Subcutaneous abdominal adipose tissue (tissue), 5 donors: Measurements from ENCODE around the gene MRPS27.

Experiments used
- H3K27ac ChIP-seq: one replicate; pipeline ENCODE4 v1.7.0; 2013; ENCODE audit warnings: low read depth, mild to moderate bottlenecking, inconsistent platforms, low read length, moderate library complexity
- H3K27me3 ChIP-seq, 5 donors: one replicate each; pipeline ENCODE4 v1.7.0; 2013; ENCODE audit warnings: low read length in 5 of 5, inconsistent platforms in 1 of 5; ENCODE audit not compliant: control insufficient read depth in 5 of 5, insufficient read depth in 4 of 5
- H3K36me3 ChIP-seq, 5 donors: one replicate each; pipeline ENCODE4 v1.7.0; 2013; ENCODE audit warnings: low read length in 5 of 5; ENCODE audit not compliant: control insufficient read depth in 5 of 5, insufficient read depth in 5 of 5
- H3K4me1 ChIP-seq, 5 donors: one replicate each; pipeline ENCODE4 v1.7.0; 2013; ENCODE audit warnings: low read length in 5 of 5, mild to moderate bottlenecking in 3 of 5, moderate library complexity in 1 of 5; ENCODE audit not compliant: control insufficient read depth in 5 of 5, insufficient read depth in 5 of 5
- H3K4me3 ChIP-seq, 5 donors: one replicate each; pipeline ENCODE4 v1.7.0; 2013; ENCODE audit warnings: low read length in 5 of 5, low read depth in 1 of 5
- H3K9ac ChIP-seq, 5 donors: one replicate each; pipeline ENCODE4 v1.7.0; 2013; ENCODE audit warnings: low read length in 5 of 5, mild to moderate bottlenecking in 4 of 5, moderate library complexity in 3 of 5
- H3K9me3 ChIP-seq, 5 donors: one replicate each; pipeline ENCODE4 v1.7.0; 2013; ENCODE audit warnings: low read length in 5 of 5; ENCODE audit not compliant: control insufficient read depth in 5 of 5
- donor health status: healthy.
- donor health status: healthy.
- donor health status: healthy.
- donor health status: healthy.
- donor health status: healthy.

The MRPS27 gene

DNA sequence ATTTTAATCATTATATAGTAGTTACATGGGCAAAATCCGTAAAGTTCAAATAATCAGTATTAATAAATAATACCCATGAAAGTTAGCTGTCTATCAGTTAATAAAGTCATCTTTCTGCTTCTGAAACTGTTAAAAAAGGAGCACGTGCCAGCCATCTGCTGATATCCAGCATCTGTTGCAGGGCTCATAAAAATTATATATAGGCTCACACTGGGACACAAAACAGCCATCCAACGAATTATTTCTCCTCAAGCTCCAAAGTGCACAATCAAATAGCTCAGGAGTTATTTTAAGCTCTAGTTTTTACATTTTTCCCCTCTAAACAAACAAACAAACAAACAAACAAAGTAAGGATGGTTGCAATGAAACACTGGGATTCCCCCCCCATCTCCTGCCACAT, 48.3 kb downstream of the MRPS27 start:
- Histone ChIP-seq H3K9ac (no peak overlapping the region), H3K9me3 (no peaks in the 10 kb centered on the region), H3K27ac (no peak overlapping the region), H3K27me3 (no peaks in the 10 kb centered on the region), H3K36me3 (peaks cover 0 to 2% (median 0%) of the 10 kb centered on the region in 5 donors), H3K4me3 (no peak overlapping the region), H3K4me1 (peaks cover 0 to 13% (median 9%) of the 10 kb centered on the region in 5 donors)

DNA sequence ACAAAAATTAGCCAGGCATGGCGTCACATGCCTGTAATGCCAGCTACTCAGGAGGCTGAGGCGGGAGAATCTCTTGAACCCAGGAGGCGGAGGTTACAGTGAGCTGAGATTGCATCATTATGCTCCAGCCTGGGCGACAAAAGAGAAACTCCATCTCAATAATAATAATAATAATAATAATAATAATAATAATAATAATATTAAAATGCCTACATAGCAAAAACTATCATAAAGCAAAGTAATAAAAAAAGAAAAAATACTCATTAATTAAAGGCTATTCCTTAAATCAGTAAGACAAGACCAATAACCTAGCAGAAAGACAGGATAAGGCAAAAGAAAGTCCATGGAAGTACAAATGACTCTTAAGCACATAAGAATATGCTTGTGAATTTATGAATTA, 50.0 kb downstream of the MRPS27 start:
- Histone ChIP-seq H3K36me3 (no peaks in the 10 kb centered on the region), H3K4me3 (no peak overlapping the region), H3K4me1 (peaks cover 0 to 13% (median 9%) of the 10 kb centered on the region in 5 donors), H3K9me3 (no peaks in the 10 kb centered on the region), H3K27me3 (no peaks in the 10 kb centered on the region), H3K9ac (no peak overlapping the region), H3K27ac (no peak overlapping the region)

DNA sequence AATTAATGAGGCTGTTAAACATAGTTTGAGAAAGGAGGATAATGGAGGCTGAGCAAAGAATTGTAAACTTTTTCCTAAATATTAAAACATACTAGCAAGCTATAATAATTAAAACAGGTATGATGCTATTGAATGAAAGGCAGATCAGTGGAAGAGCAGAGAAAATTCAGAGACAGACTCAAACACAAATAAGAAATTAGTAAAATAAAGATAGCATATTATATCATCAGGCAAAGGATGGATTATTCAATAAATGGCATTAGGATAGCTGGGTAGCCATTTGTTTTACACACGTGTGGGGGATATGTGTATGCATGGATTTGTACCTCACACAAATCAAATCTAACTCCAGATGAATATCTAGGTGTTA, 50.6 kb downstream of the MRPS27 start:
- no peaks in the 10 kb centered on the region for H3K9me3 ChIP-seq
- H3K4me1 ChIP-seq, result peaks cover 0 to 13% (median 9%) of the 10 kb centered on the region in 5 donors
- no peaks in the 10 kb centered on the region for H3K36me3 ChIP-seq
- no peak overlapping the region for H3K4me3 ChIP-seq
- H3K27ac ChIP-seq, result no peak overlapping the region
- no peaks in the 10 kb centered on the region for H3K27me3 ChIP-seq
- H3K9ac ChIP-seq, result no peak overlapping the region

DNA sequence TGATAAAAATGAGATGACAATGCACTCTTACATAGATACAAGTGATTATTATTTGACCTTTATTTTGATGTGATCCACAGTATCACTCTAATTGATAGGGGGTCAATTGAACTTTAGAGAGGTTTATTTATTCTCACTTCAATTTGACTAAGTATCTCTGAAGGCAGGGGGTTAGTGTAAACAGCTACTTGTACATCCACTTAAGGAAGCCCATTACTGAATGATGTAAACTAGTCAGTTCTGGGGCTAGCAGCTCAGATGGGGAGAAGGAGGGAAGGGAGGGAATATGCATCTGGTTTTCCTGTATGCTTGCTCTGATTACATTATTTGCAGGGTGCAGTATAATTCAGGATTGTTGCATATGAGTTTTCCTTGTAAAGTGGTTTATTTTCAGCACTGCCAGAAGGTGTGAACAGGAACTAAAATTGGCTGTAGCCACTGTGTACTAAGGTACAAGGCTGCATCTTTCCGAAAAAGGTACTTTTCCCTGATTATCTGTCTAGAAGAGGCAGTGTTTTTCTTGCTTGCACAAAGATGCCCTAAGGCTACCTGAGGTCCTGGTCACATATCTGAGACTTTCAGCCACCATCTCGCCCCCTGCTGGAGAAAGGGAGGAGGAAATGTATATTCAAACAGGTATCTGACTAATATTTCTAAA, 51.2 kb downstream of the MRPS27 start:
- Histone ChIP-seq H3K9me3 (no peaks in the 10 kb centered on the region), H3K4me1 (peaks cover 0 to 13% (median 9%) of the 10 kb centered on the region in 5 donors), H3K4me3 (no peak overlapping the region), H3K9ac (no peak overlapping the region), H3K27ac (no peak overlapping the region), H3K27me3 (no peaks in the 10 kb centered on the region), H3K36me3 (no peaks in the 10 kb centered on the region)

DNA sequence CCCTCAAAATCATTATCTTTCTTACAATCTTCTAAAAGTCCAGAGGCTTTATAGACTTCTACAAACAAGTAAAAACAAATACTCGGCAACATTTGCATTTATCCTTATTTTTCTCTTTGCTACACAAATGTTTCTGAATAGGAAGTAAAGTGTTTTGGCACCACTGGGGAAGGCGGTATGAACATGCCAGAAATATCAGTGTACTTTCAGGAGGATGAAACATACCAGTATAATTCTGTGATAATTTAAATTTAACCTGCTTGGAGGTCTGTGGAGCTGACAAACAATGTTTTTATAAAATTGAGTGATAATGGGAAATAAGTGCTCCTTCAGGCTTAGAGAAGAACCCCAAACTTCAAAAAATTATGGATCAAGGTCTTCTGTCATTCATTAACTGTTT, 51.8 kb downstream of the MRPS27 start:
- Histone ChIP-seq H3K9ac (no peak overlapping the region), H3K36me3 (no peaks in the 10 kb centered on the region), H3K27ac (no peak overlapping the region), H3K4me3 (no peak overlapping the region), H3K4me1 (peaks cover 0 to 13% (median 9%) of the 10 kb centered on the region in 5 donors), H3K9me3 (no peaks in the 10 kb centered on the region), H3K27me3 (no peaks in the 10 kb centered on the region)

DNA sequence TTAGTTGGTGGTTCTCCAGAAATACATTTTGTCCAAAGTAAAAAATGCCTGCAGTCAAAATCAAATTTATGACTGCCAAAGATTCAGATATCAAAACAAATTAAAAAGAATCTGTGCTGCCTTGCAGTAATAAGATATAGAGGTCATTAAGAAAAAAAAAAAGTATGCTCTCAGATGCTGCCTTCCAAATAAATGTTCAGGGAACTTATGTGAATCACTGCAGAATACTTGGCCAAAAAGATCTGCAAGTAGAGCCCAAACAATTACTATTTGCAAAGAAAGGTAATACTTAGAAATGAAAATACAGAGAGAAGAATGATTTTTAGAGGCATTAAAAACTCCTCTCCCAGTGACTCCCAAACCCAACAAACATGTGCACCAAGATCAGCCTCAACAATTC, 52.4 kb downstream of the MRPS27 start:
- no peak overlapping the region for H3K4me3 ChIP-seq
- no peak overlapping the region for H3K27ac ChIP-seq
- H3K27me3 ChIP-seq, result no peaks in the 10 kb centered on the region
- no peaks in the 10 kb centered on the region for H3K9me3 ChIP-seq
- H3K36me3 ChIP-seq, result no peaks in the 10 kb centered on the region
- H3K4me1 ChIP-seq, result peaks cover 0 to 12% (median 8%) of the 10 kb centered on the region in 5 donors
- H3K9ac ChIP-seq, result no peak overlapping the region

DNA sequence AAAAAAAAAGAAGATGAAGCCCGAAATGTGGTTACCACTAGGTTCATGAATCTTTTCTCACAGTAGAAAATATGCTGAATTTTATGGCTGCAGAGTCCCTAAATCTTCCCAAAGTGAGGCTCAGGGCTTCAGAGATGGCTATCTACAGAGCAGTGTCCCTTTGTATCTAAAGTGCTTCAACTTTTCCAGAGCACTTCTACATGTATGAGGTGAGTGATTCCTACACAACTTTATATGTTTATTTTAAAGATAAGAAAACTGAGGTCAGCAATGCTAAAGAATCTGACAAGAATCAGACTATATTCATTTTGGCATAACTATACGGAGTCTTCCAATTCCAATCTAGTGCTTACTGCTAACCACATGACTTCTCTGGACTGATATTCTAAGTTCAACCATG, 53.2 kb downstream of the MRPS27 start:
- Histone ChIP-seq H3K27ac (no peak overlapping the region), H3K4me3 (no peak overlapping the region), H3K4me1 (peaks cover 0 to 6% (median under 1%) of the 10 kb centered on the region in 5 donors), H3K9ac (no peak overlapping the region), H3K27me3 (no peaks in the 10 kb centered on the region), H3K36me3 (no peaks in the 10 kb centered on the region), H3K9me3 (no peaks in the 10 kb centered on the region)

DNA sequence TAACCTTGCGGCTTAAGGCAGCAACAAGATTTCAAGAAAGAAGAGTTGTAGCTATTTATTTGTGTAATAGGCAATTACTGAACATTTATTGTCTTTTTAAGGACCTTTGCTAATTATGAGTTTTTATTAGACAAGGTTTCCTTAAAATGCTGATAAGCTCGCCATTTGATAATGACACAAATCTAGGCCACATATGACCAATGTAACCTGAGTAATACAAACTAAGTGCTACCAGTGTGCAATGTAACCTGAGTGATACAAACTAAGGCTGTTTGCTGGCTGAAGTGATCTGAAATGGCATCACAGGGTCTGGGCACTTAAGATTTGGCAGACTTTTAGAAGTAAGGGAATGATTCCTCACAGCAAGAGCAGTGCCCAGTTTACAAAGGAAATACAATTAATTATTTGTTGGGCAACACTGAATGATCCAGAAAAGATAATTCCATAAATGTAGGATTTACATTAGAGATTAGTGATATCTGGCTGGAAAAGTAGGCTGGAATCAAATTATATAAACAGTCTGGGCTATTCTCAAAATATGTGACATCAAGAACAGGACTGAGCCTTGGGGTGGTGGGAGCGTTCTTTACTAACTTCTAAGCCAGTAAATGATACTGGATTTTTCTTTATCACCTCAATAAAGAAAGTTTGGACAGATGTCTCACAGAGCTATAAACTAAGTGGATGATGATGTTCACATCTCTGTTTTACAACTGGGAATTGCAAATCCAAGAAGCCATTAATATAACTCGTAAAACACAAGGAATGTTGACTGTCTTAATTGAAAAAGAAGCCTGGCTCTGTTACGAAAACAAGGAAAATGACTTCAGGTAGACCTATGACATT, 54.8 kb downstream of the MRPS27 start:
- Histone ChIP-seq H3K27me3 (no peaks in the 10 kb centered on the region), H3K9me3 (no peaks in the 10 kb centered on the region), H3K27ac (no peak overlapping the region), H3K4me3 (no peak overlapping the region), H3K9ac (no peak overlapping the region), H3K36me3 (no peaks in the 10 kb centered on the region), H3K4me1 (peaks cover 0 to 6% (median 0%) of the 10 kb centered on the region in 5 donors)

DNA sequence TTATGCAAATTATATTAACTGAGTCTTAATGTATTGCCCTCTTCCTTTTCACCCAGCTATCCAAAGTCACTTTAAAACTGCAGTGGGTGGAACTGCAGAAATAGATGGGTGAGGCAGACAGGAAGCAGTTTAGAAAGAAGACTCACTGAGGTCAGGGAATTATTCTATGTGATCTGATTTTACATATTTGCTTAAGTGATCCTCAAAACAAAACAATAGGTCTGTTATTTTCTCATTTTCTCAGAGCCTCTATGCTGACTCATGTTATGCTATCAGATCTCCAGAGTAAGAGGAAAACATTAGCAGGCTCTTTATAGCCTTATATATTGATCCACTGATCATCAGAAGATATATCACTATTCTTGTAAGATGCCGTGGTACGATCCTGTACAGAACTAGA, 63.5 kb downstream of the MRPS27 start:
- H3K4me1 ChIP-seq, result peaks cover 6 to 39% (median 28%) of the 10 kb centered on the region in 5 donors
- no peaks in the 10 kb centered on the region for H3K9me3 ChIP-seq
- H3K36me3 ChIP-seq, result no peaks in the 10 kb centered on the region
- no peak overlapping the region for H3K27ac ChIP-seq
- no peaks in the 10 kb centered on the region for H3K27me3 ChIP-seq
- no peak overlapping the region for H3K9ac ChIP-seq
- no peak overlapping the region for H3K4me3 ChIP-seq

DNA sequence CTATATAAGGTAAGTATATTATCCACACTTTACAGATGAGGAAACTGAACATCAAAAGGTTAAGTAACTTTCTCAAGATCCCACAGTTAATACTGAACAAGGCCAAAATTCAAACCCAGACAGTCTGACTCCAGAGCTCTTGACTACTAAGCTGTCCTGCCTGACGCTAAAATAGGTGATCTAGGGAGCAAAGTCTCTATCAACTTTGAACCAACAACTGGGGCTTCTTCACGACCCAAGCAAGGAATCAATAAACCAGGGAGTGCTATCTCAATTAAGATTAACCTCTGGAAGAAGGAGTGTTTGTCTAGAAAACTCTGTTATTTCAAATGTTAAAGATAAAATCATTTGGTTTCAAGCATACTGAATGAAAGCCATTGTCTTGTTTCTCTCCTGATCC, 64.4 kb downstream of the MRPS27 start:
- no peaks in the 10 kb centered on the region for H3K27me3 ChIP-seq
- peaks cover 6 to 42% (median 28%) of the 10 kb centered on the region in 5 donors for H3K4me1 ChIP-seq
- H3K4me3 ChIP-seq, result no peak overlapping the region
- H3K27ac ChIP-seq, result no peak overlapping the region
- no peak overlapping the region for H3K9ac ChIP-seq
- no peaks in the 10 kb centered on the region for H3K9me3 ChIP-seq
- no peaks in the 10 kb centered on the region for H3K36me3 ChIP-seq
